ENCODE data around the gene SIKE1. TPM values are rescaled to one million over a fixed set of nuclear protein-coding genes. Genes with fewer than 3 reads are reported as not detected.
"Not testable (repeated sequence)": the region's sequence is repeated elsewhere in the genome, so short reads cannot be mapped to it uniquely, and the experiment has no call there.

SIKE1 gene
- polyA plus RNA-seq: 10 to 100 TPM; 10.5 to 21.2 (median 19.1) TPM

GRCh38 chr1:114780344-114781226 lies at the start of gene SIKE1:
Gene SIKE1 (minus strand): TSS chr1:114780685. CDS start chr1:114780607, 78 bp downstream.
- WGBS, 3 donors: 17 to 18% (median 18%) methylated on average over 52 to 53 of the region's 53 CpGs
- H3K27ac ChIP-seq (ENCODE audit: low read depth, low read length): peak within 1 kb of the TSS; percentile 83

GRCh38 chr1:114830075-114830474 lies 49.6 kb upstream of the SIKE1 start:
- not testable (repeated sequence) for H3K27ac ChIP-seq (ENCODE audit: low read depth, low read length)
- WGBS, 3 donors: 45 to 74% (median 58%) methylated on average over 1 of the region's 1 CpG

GRCh38 chr1:114828251-114828650 lies 47.8 kb upstream of the SIKE1 start:
- 73 to 86% (median 84%) methylated on average over 5 of the region's 5 CpGs for WGBS, 3 donors
- no peak overlapping the region for H3K27ac ChIP-seq (ENCODE audit: low read depth, low read length)

GRCh38 chr1:114821978-114822377 lies 41.5 kb upstream of the SIKE1 start:
- H3K27ac ChIP-seq (ENCODE audit: low read depth, low read length): no peak overlapping the region

GRCh38 chr1:114820392-114820791 lies 39.9 kb upstream of the SIKE1 start:
- no peak overlapping the region for H3K27ac ChIP-seq (ENCODE audit: low read depth, low read length)
- 85 to 91% (median 90%) methylated on average over 2 of the region's 2 CpGs for WGBS, 3 donors

- no peak overlapping the region for H3K27ac ChIP-seq (ENCODE audit: low read depth, low read length)
- WGBS, 3 donors: 65 to 83% (median 70%) methylated on average over 3 of the region's 3 CpGs
Measured at GRCh38 chr1:114819869-114820268, 39.4 kb upstream of the SIKE1 start.

GRCh38 chr1:114804449-114804848 lies 24.0 kb upstream of the SIKE1 start:
- 96 to 100% (median 98%) methylated on average over 7 to 28 of the region's 33 CpGs for WGBS, 3 donors
- not testable (repeated sequence) for H3K27ac ChIP-seq (ENCODE audit: low read depth, low read length)

GRCh38 chr1:114803001-114803400 lies 22.5 kb upstream of the SIKE1 start:
- no peak overlapping the region for H3K27ac ChIP-seq (ENCODE audit: low read depth, low read length)
- 61 to 70% (median 67%) methylated on average over 3 of the region's 3 CpGs for WGBS, 3 donors

- no peak overlapping the region for H3K27ac ChIP-seq (ENCODE audit: low read depth, low read length)
- 83 to 93% (median 93%) methylated on average over 2 of the region's 2 CpGs for WGBS, 3 donors
Measured at GRCh38 chr1:114794038-114794437, 13.6 kb upstream of the SIKE1 start.

- not testable (repeated sequence) for H3K27ac ChIP-seq (ENCODE audit: low read depth, low read length)
- 93 to 95% (median 95%) methylated on average over 14 to 25 of the region's 25 CpGs for WGBS, 3 donors
Measured at GRCh38 chr1:114790581-114790980, 10.1 kb upstream of the SIKE1 start.

- not testable (repeated sequence) for H3K27ac ChIP-seq (ENCODE audit: low read depth, low read length)
- 82 to 88% (median 87%) methylated on average over 1 of the region's 1 CpG for WGBS, 3 donors
Measured at GRCh38 chr1:114786440-114786839, 6.0 kb upstream of the SIKE1 start.

- H3K27ac ChIP-seq (ENCODE audit: low read depth, low read length): no peak overlapping the region
- 78 to 88% (median 80%) methylated on average over 5 of the region's 5 CpGs for WGBS, 3 donors
Measured at GRCh38 chr1:114782476-114782875, 2.0 kb upstream of the SIKE1 start.

GRCh38 chr1:114779722-114780121 lies 763 bp downstream of the SIKE1 start:
- peak overlapping the region; percentile 83 for H3K27ac ChIP-seq (ENCODE audit: low read depth, low read length)

- WGBS, 3 donors: 95 to 100% (median 98%) methylated on average over 3 to 4 of the region's 4 CpGs
- H3K27ac ChIP-seq (ENCODE audit: low read depth, low read length): not testable (repeated sequence)
Measured at GRCh38 chr1:114776726-114777125, 3.8 kb downstream of the SIKE1 start.

- H3K27ac ChIP-seq (ENCODE audit: low read depth, low read length): no peak overlapping the region
- whole genome bisulfite sequencing, 3 donors: 88 to 100% (median 97%) methylated on average over 1 of the region's 1 CpG
Measured at GRCh38 chr1:114771992-114772391, 8.5 kb downstream of the SIKE1 start.

GRCh38 chr1:114770989-114771388 lies 9.5 kb downstream of the SIKE1 start:
- WGBS, 3 donors: 96 to 100% (median 97%) methylated on average over 1 of the region's 1 CpG
- no peak overlapping the region for H3K27ac ChIP-seq (ENCODE audit: low read depth, low read length)

GRCh38 chr1:114764689-114765088 lies 15.8 kb downstream of the SIKE1 start:
- H3K27ac ChIP-seq (ENCODE audit: low read depth, low read length): no peak overlapping the region
- WGBS, 3 donors: 82 to 86% (median 82%) methylated on average over 4 of the region's 4 CpGs

- H3K27ac ChIP-seq (ENCODE audit: low read depth, low read length): no peak overlapping the region
- WGBS, 3 donors: 23 to 31% (median 25%) methylated on average over 6 of the region's 6 CpGs
Measured at GRCh38 chr1:114758256-114758832, 22.1 kb downstream of the SIKE1 start.

GRCh38 chr1:114757455-114758255 lies 22.8 kb downstream of the SIKE1 start, which contains the start of gene CSDE1:
Gene CSDE1 (minus strand): TSS chr1:114757984. CDS start chr1:114739890, 18,094 bp downstream.
- peak within 1 kb of the TSS; percentile 89 for H3K27ac ChIP-seq (ENCODE audit: low read depth, low read length)
- WGBS, 3 donors: 0% methylated on average over 50 of the region's 50 CpGs

Data from adipose tissue (tissue), 3 donors.